Effector CD8-positive, alpha-beta T cell (primary cell): Measurements from ENCODE around the gene RIMBP2.

Experiments
- DNase-seq: peaks from one replicate; lab custom pipeline; 2025; lab: John Stamatoyannopoulos, UW

The RIMBP2 gene

GRCh38 chr12:130633771-130634170 lies 82.3 kb downstream of the RIMBP2 start:
- no peak for DNase-seq

DNA sequence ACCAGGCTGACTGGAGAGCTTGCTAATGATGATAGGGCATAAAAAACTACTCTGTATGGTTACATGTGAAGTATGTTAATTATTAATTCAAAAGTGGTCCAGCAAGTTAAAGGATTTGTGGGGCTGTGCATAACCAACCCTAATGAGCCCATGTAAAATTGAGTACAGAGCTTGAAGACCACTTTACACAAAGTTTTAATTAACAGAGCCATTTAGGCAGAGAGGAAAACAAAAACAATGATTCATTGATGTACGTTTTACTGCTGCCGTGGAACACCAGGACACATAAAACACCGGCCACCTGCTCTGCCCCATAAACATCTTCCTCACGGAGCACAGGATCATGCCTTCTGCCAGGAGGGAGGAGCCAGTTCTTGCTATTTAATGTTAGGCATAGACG lies 83.5 kb downstream of the RIMBP2 start:
- DNase-seq = no peak

DNA sequence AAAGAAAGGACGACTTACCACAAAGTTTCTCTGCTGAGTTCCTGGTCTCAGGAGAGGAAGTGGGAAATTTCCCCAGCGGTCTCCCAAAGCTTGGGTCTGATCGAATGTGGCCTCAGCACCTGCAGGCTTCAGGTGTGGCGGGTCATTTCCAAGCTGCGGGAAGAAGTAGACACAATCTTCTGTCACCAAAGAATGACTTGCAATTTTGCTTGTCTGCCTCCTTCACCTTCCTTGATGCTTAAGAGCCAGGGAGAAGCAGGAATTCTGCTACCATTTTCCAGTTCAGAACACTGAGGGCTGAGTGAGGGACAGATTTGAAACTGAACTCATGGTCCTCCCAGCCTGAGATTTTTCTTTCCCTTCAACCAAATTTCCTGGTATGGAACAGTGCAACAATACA lies 87.8 kb downstream of the RIMBP2 start:
- no peak for DNase-seq

GRCh38 chr12:130627175-130627574 lies 88.9 kb downstream of the RIMBP2 start:
- no peak for DNase-seq

GRCh38 chr12:130626601-130627000 lies 89.5 kb downstream of the RIMBP2 start:
- DNase-seq = no peak

DNA sequence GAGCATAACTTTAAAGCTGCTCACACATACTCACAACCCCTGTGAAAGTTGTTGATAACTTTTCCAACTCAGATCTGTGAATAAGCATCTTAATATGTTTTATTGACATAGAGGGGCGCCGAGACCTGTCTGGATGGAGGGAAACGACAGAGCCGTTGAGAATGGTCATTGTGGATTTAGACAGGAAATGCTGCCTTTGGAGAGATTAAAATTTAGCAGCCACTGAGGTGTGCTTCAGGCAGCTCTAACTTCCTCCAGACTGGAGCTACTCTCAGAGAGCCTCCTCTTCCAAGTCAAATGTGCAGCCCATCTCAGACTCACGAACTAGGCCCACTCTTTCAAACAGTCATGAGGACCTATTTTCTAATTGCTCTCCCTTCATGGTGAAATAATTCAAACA lies 90.9 kb downstream of the RIMBP2 start:
- DNase-seq = no peak

- no peak for DNase-seq
Measured at GRCh38 chr12:130622803-130623202, 93.3 kb downstream of the RIMBP2 start.

DNA sequence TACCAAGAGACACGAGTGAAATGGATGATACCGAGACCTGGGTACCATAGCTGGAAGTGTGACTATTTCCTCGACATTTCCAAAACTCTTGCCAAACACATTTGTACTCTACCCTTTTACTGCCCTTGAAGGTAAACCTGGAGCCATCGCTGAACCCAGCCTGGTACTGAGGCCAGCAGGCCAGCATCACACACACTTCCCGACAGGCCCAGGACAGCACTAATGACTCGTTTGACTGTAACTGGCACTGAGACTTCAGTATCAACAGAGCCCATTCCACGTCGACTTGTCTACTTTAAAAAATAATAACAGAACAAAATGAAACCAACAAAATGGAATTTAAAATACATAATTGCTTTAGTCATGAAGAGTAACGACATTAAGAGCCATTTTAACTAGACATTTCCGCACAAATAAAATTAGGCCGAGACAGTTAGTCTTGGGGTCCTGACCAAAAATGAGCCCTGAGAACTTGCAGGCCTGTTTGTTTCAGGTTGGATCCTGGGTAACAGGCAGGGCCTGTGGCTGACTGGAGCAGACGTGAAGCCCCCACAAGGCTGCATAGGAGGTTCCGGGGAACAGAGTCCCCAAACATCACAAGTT lies 94.3 kb downstream of the RIMBP2 start:
- no peak for DNase-seq

DNA sequence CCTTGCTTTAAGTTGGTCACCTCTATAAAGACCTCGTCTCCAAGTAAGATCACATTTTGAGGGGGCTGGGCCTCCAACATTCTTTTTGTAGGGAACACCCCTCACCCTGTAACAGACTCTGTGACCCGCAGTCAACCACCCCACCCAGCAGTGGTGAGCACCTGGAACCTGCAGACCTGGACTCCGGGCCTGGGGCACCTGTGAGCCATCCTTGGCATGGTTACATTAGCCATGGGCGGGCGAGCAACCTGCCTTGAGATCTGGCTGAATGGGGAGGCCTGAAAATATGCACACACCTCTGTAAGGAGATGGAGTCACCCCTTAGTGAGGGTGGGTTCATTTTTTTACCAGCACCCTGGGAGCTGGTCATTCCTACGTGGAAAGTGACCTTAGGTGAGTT lies 95.3 kb downstream of the RIMBP2 start:
- DNase-seq = no peak

GRCh38 chr12:130620281-130620680 lies 95.8 kb downstream of the RIMBP2 start:
- no peak for DNase-seq

DNA sequence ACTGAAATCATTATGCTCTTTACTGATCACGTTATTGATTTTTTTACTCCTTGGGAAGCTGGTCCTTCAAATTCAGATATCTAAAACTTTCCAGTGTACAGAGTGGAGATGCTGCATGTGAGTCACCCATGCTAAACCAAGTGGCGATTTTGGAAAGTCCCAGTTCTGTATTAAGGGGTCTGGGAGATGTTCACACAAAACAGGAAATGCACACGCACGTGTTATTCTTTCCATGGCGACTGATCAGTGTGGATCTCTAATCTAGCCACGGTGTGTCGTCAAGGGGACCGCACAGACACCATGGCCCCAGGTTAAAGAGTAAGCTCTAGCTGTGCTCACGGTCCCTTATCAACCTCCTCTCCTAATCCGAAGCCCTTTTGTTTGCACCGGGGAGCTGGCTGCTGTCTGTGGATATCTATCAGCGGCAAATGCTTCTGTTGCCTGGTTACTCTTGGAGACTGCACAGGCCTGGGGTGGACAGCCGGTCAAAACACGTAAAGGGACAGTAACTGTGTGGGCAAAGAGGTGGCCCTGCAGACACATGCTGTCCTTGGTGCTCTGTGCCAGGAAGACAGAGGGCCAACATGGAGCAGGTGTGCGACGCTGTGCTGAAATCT lies 96.6 kb downstream of the RIMBP2 start:
- DNase-seq = no peak

DNA sequence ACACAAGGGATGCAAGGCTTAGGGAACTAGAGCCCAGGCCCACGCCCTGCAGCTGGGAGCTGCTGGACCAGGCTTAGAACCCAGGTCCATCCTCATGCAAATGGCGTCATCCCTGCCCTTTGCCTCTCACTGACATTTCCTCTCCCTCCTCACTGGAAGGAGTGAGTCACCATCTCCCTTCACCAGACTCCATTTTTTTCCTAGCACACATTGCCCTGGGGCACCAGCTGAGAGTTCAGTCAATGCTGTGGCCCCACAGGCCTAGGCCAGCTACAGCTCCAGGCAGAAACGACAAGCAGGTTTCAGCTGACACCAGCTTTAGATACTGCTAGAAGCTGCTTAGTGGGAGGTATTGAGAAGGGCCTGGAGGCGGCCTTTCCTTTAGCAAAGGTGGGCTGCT lies 98.9 kb downstream of the RIMBP2 start:
- no peak for DNase-seq

- no peak for DNase-seq
Measured at GRCh38 chr12:130615861-130616345, 100.2 kb downstream of the RIMBP2 start.

DNA sequence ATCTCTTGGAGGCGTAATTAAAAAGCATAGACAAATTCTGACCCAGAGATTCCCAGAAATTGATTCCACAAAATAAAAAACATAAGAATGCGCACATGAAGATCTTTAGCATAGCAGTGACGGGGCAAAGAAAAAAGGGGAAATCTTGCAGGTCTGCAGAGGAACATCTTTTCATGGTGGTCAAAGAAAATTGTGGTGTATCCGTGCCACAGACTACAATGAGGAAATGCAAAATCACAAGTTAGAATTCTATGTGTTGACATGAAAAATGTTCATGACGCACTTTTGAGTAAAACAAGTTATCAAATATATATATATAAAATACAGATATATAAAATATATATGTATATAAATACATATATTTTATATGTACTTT lies 101.6 kb downstream of the RIMBP2 start:
- no peak for DNase-seq

DNA sequence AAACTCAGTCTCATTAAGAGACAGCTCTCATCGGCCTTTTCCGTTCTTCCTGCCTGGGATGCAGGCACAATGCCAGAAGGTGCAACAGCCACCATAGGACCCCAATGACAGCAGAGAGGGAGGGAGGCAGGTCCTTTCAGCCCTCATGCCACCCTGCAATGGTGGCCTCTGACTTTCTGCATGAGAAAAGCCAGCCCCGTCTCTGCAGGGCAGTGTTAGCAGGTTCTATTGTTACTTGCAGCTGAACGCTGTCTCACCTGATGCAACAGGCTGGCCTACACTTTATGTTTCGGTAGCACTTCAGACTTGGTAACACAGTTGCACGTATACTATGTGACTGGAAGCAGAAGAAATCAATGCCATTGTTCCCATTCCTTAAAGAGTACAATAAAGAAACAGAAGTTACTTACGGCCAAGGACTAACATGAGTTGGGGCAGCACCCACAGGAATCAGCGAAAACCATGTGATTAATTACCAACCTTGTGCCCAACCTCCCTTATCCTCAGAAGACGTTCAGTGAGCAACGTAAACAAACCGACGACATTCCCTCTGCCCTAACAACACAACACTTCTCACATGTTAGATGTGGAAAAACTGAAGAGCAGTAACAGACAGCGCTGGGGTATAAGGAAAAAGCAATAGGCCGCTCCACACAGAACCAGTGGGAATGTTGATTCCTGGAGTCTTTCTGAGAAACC lies 102.1 kb downstream of the RIMBP2 start:
- no peak for DNase-seq

- no peak for DNase-seq
Measured at GRCh38 chr12:130613131-130613530, 103.0 kb downstream of the RIMBP2 start.

DNA sequence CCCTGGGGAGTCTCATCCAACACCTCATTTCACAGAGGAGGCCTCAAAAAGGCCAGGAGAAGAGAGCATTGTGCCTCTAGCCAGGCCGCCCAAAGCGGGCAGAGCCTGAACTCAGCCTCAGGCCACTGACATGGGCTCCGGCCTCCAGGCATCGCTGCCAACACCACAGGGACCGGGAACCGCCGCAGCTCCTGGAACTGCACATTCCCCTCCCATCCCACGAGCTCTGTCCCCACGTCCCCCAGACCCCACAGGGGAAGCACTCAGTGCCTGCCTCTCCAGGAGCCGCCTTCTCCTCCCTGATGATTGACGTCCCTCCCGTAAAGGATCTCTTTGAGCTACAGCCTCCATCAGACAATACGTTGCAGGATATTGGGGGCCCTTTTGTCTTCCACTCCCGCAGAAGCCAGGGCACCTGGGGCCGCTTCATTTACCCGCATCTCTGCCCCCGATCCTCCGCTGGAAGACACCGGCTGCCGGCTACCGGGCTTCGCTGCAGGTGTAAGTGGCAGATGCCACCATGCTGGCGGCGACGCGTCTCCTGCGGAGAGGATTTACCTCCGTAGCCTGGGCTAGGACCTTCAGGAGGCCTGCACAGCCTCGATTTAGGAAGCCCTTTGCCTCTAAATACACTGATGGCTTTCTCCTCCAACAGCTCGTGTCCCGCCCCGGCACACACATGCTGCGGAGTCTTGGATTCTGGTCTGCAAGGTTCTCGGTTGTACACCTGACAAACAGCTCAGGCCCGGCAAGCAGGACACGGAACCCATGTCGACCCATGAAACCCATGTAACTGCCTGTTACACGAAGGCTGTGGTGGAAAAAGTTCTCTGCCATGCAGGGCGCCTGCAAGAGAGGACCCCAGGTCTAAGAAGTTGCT lies 104.8 kb downstream of the RIMBP2 start:
- DNase-seq = no peak

GRCh38 chr12:130609966-130610365 lies 106.1 kb downstream of the RIMBP2 start:
- DNase-seq = no peak

GRCh38 chr12:130608831-130609230 lies 107.3 kb downstream of the RIMBP2 start:
- no peak for DNase-seq

DNA sequence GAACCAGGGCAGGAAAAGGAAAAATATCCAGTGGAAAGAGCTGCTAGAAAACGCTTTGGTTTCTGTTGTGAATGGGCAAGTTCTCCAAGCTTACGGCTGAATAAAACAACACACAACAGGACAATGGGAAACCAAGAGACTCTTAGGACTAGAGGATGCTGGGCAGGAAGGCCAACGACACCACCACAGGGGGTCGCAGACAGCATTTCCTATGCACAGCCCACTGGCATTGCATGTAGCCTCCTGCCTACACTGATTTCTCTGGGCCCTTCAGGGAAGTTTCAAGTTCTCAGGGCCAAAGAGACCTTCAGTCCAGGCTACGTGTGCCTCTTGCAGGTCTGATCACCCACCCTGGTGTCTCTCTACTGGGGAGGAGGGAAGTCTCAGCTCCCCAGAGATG lies 108.0 kb downstream of the RIMBP2 start:
- no peak for DNase-seq

- DNase-seq = no peak
Measured at GRCh38 chr12:130606231-130606630, 109.9 kb downstream of the RIMBP2 start.

DNA sequence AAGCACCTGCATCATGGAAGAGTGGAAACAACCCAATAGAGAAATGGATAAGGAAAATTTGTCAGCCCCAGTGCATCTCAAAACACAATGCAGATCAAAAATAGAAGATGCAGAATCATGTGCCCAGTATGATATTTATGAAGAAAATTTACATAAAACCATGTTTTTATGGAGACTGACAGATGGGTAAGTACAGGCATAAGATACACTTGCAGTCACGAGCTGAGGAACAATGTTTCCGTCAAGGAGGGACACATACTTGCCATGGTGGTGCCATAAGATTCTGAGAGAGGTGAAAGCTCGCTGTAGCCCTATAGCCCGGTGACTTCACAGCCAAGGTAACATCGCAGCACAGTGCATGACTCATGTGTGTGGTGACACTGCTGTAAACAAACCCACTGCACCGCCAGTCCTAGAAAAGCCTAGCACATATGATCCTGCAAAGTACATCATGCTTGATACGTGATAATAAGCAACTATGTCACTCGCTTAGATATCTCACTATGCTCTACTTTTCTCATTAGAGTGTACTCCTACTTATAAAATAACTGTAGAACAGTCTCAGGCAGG lies 112.6 kb downstream of the RIMBP2 start:
- no peak for DNase-seq
